ENCODE data around the gene HLCS.

The HLCS gene

DNA sequence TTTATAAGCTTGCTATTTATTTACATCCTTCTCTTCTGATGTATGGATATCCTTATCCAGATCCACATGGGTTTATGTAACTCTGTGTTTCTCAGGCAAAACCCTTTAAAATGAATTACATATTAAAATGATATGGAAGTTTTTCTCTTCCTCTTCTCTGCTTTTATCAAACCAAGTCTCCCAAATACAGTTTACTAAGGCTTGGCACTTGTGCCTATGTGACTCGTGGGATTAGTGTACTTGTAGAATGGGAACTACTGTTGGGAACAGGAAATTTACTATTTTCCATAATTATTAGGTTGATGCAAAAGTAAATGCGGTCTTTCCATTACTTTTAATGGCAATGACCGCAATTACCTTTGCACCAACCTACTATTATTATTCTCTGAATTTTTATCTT, 252.7 kb downstream of the HLCS start:
- no peak for DNase-seq

DNA sequence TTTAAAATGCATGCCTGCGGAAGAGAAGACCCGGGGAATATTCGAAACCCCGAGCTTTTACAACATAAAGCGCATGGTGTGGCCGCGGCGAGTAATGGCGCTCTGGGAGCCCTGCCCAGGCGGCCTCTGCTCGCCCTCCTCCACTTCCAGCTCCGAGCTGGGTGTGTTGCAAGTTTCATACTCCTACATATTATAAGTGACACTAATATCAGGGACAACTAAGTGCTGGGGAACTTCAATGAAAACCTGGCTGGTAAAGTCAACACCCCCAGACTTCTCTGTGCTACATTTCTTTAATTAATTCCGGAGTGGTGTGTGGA, 255.8 kb downstream of the HLCS start:
- no peak for DNase-seq

DNA sequence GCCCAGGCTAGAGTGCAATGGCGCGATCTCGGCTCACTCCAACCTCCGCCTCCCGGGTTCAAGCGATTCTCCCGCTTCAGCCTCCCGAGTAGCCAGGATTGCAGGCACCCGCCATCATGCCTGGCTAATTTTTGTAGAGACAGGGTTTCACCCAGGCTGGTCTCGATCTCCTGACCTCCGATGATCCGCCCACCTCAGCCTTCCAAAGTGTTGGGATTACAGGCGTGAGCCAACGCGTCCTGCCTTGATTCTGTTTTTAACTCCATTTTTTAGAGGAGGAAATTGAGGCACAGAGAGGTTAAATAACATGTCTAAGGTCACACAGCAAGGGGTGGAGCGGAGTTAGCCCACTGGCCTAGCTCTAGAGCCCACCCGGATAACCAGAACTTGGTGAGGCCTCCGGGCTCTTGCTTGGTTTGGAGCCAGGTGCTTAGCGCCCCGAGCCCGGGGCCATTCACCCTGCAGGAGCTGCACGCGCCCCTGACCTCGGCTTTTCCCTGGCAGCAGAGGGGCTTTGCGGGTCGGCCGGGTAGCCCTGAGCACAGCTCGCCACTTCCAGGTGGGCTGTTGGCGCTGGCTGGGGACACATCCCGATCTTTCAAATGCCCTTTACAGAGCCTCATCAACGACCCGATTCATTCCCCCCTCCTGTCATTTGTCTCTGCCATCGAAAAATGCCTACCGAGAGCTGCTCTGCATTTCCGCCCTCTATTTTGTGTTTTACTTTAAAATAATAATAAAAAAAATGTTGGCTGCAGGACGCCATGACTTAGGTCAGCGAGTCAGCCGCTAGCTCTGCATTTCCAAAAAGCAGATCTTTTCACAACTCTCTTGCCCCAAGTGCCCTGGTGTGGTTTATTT, 256.4 kb downstream of the HLCS start:
- no peak for DNase-seq

DNA sequence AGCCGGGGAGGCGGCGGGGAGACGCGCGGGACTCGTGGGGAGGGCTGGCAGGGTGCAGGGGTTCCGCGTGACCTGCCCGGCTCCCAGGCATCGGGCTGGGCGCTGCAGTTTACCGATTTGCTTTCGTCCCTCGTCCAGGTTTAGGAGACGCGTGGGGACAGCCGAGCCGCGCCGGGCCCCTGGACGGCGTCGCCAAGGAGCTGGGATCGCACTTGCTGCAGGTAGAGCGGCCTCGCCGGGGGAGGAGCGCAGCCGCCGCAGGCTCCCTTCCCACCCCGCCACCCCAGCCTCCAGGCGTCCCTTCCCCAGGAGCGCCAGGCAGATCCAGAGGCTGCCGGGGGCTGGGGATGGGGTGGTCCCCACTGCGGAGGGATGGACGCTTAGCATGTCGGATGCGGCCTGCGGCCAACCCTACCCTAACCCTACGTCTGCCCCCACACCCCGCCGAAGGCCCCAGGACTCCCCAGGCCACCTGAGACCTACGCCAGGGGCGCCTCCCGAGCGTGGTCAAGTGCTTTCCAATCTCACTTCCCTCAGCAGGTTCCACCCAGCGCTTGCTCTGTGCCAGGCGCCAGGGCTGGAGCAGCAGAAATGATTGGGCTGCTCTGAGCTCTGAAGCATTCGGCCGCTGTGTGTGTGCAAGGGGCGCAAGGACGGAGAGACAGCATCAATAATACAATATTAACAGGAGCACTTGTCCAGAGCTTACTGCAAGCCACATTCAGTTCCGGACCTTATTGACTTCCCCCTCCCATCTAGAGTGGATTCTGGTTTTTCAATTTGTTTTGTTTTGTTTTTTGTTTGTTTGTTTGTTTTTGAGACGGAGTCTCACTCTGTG, 257.2 kb downstream of the HLCS start:
- no peak for DNase-seq

DNA sequence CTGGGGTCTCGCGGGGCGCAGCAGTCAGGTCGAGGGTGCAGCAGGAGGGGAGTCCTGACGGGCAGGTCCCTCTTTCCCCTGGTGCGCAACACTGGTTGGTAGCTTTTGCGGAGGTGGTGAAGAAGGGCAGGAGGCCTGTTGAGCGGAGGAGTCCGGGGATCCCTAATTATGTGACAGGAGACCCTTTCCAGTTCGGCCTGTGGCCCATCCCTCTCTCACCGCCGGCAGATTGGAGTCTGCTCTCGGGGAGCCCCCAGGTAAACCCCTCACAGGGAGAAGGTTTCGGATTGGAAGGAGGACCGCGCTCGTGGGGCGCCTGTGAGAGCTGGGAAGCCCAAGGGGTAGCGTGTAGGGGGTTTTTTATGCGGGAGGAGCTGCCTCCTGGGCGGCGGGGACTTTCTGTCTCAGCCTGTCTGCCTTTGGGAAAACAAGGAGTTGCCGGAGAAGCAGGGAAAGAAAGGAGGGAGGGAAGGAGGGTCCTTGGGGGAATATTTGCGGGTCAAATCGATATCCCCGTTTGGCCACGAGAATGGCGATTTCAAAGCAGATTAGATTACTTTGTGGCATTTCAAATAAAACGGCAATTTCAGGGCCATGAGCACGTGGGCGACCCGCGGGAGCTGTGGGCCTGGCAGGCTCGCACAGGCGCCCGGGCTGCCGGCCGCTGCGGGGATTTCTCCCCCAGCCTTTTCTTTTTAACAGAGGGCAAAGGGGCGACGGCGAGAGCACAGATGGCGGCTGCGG, 258.0 kb downstream of the HLCS start:
- no peak for DNase-seq

DNA sequence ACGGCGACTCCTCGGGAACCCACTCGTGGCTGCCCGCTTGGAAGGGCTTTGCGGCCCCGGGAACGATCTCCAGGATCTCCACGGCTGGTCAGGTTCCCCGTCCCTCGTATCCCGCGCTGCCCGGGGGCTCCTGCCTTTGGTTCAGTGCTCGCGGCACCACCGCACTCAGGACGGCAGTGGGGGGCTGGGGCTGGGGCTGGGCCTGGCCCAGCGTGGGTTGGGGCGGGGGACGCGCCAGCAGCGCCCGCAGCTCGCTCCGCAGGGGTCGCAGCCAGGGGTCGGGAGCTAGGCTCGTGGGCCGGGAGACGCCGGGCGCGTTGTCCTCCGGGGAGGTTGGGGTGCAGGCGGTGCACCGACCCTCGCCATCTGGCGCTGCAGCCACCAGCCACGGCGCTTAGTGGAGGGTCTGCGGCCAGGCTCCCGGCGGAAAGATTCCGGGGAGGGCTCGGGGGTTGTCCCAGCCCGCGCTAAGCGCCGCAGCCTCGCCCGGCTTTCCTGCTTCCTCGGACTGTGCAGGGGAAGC, 258.6 kb downstream of the HLCS start:
- no peak for DNase-seq

DNA sequence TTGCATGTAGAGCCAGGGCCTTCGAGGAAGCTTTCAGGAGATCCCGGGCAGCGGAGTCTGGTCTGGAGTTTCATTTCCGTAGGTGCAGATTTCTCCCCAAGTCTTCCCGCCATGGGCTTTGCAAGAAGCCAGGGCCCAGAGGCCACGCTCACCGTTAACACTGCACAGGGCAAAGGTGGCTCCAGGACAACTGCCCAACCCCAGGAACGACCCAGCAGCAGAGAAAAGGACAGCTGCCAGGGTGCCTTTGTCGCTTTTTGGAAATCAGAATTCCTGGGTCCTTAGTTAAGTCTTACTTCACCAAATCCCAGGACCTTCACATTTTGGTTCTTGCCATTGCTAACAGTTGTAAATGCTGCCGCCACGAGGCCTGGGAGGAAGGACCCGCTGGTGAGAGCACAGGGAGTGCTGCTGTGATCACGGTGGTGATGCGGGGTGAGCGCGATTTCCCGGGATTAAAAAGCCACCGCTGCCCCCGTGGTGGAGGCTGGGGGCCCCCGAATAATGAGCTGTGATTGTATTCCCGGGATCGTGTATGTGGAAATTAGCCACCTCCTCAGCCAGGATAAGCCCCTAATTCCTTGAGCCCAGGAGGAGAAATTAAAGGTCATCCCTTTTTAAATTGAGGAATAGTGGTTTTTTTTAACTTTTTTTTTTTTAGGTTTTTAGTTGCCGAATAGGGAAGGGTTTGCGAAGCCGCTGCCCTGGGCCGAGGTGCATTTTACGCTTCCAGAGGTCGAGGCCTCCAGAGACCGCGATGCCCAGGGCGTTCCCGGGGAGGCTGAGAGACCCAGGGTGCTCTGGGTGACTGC, 259.3 kb downstream of the HLCS start:
- no peak for DNase-seq

DNA sequence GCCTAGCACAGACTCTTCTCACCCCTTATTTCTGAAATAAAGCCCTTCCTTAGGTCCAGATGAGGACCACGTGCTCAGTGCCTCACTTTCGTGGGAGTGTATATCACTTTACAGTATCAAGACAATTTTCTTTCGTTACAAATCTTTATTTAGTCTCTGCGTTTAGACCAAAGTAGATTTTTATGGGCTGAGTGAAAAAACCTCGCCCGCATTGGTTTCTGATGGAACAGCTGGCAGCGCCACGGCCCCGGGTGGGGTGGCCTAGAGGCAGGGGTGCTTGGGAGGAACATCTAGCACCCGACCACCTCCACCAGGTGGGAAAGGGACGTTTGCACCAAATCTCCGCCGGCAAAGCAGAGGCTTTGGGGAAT, 260.0 kb downstream of the HLCS start:
- no peak for DNase-seq

DNA sequence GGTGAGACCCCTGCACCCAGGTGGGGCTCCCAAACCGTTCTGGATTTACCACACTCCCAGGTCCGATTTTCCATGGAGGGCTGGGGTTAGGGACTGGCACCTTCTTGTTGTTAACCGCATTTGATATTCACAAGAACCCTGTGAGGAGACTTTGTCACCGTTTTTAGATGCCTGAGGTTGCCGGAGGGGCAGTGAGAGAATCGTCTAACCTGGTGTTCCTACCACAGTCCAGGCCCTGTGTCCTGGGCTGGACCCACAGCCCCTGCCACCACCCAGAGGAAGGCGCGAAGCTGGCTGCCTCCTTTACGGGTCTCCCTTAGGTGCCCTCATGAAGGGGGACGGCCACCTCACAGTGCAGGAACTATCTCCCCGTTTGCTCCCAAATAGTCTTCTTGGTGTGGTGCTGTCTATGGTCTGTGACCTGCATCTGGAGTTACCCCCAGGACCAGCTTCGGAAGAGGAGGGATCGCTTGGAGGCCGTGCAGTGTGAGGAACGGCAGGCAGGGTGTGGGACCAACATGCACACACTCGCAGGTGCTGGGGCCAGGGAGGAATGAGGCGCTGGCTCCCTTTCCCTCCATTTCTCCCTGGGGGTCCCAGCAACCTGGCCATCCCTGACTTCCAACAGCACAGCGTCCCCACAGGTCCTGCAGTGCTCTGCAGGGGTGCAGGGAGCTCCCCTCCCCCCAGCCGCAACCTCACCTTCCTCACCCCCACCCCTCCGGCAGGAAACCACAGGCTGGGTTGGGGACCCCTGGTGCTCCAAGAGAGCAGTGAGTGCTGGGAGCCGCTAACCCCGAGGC, 260.6 kb downstream of the HLCS start:
- DNase-seq: no peak

DNA sequence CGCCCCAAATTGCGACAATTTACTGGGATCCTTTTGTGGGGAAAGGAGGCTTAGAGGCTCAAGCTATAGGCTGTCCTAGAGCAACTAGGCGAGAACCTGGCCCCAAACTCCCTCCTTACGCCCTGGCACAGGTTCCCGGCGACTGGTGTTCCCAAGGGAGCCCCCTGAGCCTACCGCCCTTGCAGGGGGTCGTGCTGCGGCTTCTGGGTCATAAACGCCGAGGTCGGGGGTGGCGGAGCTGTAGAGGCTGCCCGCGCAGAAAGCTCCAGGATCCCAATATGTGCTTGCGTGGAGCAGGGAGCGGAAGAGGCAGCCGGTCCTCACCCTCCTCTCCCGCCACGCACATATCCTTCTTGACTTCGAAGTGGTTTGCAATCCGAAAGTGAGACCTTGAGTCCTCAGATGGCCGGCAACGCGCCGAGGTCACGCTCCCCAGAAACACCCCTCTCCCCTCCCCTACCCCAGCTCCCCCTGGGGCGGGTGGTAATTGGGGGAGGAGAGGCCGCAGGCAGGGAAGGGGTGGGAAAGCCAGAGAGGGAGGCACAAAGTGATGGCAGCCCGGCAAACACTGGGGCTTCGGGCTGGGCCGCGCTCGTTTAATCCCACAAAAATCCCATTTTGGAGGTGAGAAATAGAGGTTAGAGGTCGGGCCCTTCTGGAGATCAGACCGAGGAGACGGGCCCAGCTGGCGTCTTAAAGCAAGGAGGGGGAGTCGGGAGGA, 261.4 kb downstream of the HLCS start:
- DNase-seq: no peak

DNA sequence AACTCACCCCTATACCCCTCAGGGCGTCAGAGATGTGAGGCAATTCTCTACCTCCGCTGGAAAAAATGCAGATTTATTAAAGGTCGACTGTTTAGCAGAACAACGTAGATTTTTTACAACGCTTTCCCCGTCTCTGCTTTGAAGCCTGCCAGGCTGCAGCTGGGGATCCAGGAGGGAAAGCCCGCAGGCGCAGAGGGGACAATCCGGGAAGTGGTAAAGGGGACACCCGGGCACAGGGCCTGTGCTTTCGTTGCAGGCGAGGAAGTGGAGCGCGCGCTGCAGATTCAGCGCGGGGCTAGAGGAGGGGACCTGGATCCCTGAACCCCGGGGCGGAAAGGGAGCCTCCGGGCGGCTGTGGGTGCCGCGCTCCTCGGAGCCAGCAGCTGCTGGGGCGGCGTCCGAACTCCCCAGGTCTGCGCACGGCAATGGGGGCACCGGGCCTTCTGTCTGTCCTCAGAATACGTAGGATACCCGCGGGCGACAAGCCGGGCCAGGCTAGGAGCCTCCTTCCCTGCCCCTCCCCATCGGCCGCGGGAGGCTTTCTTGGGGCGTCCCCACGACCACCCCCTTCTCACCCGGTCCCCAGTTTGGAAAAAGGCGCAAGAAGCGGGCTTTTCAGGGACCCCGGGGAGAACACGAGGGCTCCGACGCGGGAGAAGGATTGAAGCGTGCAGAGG, 262.1 kb downstream of the HLCS start:
- no peak for DNase-seq

DNA sequence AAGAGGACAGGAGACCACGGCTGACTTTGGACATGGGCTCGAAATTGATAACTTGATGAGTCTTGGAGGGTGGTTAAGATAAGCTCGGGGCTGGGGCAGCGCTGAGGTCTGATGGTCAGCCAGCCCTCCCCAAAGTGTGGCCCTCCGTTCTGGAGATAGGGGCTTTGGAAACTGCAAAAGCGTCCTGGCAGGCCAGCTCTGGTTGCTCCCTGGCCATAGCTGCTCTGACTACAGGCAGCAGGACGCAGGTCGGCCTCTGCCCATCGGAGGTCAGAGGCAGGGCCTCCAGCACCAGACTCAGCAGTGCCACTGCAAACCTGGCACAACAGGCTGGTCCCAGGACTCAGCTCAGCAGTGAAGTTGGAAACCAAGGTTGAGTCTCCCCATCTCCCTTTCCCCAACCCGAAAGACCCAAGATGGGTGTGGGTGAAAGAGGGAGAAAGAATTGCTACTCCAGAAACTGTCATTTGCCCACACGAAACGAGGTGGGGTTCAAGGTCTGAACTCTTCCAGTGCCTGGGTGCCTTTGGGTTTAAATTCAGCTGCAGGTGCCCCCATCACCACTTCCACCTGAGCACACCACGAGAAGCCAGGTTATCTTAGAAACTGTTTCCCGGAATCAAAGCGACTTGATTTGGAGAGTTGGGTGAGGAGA, 262.7 kb downstream of the HLCS start:
- no peak for DNase-seq

DNA sequence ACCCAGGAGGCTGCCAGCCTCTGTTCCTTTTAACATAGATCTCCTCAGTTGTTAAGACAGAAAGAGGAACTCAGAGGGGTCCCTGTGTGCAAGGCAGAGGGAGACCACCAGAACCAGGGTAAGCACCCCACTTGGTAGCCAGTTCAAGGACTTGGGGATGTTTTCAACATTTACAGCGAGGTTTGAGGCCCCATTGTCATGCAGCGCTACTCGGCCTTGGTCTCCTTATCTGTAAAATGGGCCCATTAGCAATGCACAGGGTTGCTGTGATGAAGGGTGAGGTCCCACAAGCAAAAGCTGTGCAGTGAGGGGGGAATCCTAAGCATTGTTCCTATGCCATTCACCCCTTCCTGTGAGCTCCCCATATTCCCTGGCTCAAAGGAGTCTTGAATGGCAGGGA, 263.3 kb downstream of the HLCS start:
- no peak for DNase-seq

DNA sequence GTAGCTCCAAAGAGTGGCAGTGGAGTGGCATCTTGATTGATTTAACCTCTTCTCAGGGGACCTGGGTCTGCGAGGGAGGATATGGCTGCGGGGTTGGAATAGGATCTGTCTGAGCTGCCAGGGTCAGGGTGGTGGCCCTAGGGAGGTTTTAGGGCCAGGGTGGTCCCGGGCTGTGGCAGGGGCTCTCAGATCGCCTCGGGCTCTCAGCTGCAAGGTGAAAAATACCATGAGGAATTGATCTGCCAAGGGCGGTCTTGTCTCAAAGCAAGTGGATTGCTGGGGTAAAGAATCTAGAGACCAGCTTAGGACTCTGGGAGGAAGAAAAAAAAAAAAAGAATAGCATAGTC, 263.9 kb downstream of the HLCS start:
- DNase-seq: no peak

DNA sequence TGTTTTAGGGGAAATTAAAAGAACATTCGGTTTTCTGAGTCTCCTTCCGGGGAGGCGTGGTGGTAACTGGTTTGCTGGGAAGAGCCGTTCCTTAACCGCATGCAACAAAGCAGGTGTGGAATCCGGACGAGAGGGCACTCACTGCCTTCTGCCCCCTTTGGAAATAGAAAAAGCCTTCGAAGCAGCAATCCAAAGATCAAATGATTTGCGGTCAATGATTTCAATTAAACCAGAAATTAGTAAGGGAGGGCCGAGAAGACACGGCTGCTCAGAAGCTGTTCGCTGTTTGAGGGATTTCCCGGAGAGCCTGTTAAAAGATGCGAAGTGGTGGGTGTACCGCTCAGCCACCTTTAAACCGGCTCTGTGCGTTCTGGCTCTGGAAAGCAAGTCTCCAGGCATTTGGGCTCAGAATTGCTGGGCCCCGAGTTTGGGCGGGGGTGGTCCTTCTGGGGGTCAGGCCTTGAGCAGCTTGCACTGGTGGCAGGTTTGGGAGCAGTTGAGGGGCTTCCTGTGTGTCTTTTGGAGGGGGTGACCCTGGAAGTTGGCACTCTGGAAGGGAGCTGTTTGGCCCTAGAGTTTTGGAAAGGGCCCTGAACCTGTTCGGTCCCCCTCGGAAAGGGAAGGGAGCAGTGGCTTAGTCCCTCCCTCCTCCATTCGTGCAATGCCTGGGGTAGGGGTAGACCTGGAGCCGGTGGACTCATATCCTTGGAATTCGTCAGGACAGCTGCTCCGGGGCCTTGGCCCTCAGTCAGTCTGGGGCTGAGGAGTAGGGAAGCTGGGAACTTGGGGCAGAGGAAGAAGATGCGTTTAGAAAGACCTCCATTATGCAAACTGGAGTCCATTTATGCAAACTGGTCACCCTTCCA, 264.5 kb downstream of the HLCS start:
- DNase-seq: no peak

DNA sequence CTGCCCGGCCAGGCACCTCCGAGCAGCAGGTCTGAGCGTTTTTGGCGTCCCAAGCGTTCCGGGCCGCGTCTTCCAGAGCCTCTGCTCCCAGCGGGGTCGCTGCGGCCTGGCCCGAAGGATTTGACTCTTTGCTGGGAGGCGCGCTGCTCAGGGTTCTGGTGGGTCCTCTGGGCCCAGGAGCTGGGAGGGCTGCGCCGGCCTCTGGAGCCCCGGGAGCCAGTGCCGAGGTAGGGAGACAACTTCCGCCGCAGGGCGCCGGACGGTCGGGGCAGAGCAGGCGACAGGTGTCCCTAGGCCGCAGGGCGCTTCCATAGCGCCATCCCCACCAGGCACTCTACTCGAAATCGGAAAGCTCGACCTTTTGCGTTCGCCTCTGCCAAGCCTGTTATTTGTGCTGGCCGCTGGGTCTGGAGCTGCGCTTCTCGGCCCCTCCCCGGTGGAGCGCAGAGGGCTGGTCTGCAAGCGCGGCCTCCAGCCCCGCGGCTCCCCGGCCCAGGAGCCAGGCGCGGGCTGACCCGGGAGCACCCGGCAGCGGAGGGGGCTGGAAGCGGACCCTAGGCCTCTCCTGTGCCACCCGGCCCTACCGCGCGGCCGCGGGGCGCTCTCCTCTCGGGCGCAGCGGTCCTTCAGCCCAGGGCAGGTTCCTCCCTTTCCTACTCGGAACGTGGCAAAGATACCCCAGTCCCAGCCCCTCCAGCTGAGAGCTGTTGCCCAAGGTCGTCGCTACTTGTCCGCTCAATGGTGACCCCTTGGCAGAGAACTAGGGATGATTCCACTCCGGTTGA, 265.3 kb downstream of the HLCS start:
- DNase-seq: no peak

Measured in activated T-cell treated with anti-CD3 and anti-CD28 coated beads for 4 hours (primary cell).